Measurements from ENCODE around the gene GSTO2.
A peak's percentile ranks its signal among the peaks of the same experiment; 100 is the strongest.

The GSTO2 gene

DNA sequence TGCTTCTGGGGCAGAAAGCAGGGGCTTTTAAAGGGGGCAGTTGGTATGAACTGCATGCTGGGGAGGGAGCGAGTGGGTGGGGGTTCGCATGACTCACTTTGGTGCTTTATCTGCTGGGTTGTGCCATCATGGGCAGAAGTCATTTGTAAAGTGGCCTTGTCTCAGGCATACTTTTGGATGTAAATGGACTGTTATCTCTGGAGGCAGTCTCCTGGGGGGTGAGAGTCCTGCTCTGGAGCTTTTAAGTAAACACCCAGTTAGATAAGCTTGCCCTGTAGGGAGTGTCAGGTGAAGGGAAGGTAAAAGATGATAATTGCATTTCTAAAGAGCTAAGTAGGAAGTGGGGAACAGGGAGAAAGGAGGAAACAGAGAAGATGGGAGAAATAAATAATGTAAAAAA is 15.9 kb upstream of the GSTO2 start:
- no peak for DNase-seq (ENCODE audit: low read depth, low spot score)
- H3K27ac ChIP-seq: no peak overlapping the region

DNA sequence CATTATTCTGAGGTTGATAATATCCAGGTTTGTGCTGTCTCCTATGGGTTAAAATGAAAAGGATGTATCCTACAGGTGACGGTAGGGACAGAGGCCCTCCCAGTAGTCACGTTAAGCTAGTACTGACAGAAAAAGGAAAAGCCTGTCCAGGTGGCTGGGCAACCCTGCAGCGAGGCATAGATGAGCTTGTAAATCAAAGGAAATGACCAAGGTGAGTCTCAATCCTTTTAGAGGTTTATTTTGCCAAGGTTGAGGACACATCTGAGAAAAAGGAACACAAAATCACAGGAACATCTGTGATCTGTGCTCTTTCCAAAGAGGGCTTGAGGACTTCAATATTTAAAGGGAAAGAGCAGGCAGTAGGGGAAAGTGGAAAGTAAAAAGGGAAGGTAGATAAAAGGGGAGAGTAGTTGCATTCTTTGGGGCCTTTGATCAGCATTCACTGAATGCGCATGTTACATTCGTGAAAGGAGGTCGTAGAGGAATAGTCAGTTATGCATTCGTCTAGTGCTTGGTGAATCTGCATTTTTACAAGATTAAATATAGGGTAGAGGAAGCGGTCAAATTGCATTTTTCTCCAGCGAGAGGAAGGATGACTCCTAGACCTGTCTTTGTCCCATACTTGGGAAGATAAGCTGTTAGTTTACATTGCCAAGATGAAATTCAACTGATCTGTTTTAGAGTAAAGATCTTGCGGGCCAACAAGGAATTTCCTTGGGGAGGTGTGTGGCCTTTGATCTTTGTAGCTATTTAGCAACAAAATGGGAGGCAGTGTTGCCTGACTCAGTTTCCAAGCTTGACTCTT is 15.2 kb upstream of the GSTO2 start:
- no peak for DNase-seq (ENCODE audit: low read depth, low spot score)
- H3K27ac ChIP-seq: peak overlapping the region; percentile 96

GRCh38 chr10:104254493-104255310 is 14.3 kb upstream of the GSTO2 start, which contains the start of gene GSTO1:
Gene GSTO1, plus strand, starts transcription at chr10:104254892. Its CDS starts 37 bp downstream, at chr10:104254929.
- DNase-seq (ENCODE audit: low read depth, low spot score): no peak
- H3K27ac ChIP-seq: peak within 1 kb of the TSS; percentile 96

DNA sequence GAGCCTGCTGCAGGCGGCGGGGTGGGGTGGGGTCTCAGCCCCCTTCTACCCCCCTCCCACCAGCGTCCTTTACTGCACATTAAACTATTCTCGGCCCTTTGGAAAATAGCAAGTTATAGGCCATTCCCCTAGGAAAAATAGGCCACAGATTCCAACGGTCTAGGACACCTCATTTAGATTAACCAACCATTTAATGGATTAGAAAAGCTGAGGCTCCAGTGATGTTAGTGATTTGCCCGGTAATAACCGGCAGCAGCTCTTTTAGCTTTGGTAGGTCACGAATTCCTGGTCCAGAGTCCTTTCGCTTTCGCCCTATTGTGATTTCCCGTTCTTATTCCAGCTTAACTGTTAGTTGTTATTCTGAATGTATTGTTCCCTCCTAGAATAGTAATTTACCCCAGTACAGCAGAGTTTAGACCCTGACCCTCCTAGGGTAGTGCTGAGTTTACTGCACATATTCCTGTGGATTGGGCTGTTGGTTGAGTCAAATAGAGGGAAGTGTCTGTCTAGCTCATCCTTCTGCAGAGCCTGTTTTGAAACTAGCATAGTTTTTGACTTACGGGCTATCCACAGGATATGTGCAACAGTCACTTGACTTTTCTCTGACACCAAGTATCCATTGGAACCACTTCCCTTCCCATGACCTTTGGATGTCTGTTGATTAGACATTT is 13.5 kb upstream of the GSTO2 start:
- H3K27ac ChIP-seq: peak overlapping the region; percentile 96
- no peak for DNase-seq (ENCODE audit: low read depth, low spot score)

DNA sequence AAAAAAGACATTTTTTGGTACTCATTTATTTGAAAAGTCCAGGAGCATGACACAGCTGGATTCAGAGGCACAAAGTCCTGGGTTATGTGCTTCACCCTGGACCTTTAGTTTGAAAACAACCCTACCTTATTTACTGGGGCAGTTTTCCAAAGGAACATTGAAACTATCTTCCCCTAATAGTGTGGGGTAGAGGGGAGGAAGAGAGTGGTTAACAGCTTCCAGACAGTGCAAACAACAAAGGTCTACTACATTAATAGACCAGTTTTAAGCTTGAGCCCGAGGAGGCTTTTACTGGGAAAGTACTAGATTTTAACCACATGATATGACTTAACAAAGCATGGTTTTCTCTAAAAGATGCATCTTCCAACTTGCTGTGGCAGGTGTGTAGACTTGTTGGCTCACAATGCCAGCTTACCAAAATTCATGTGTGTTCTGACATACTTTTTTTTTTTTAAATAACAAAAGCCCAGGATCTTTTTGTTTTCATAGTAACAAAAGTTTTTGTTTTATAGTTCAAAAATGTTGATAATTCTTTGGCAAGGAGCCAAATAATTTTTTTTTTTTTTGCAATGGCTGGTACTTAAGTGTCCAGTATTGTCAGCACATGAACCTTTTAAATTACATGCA is 12.5 kb upstream of the GSTO2 start:
- H3K27ac ChIP-seq: peak overlapping the region; percentile 96
- DNase-seq (ENCODE audit: low read depth, low spot score): no peak

DNA sequence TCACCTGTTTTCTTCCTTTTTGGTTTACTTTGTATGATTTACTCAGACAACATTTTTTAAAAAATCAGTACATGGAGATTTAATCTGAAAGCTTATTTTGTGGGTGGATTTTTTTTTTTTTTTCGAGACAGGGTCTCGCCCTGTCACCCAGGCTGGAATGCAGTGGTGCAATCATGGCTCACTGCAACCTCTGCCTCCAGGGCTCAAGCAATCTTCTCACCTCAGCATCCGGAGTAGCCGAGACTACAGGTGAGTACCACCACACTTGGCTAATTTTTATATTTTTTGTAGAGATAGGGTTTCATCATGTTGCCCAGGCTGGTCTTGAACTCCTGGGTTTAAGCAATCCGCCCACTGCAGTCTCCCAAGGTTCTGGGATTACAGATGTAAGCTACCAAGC is 11.7 kb upstream of the GSTO2 start:
- DNase-seq (ENCODE audit: low read depth, low spot score): no peak
- H3K27ac ChIP-seq: peak overlapping the region; percentile 96

DNA sequence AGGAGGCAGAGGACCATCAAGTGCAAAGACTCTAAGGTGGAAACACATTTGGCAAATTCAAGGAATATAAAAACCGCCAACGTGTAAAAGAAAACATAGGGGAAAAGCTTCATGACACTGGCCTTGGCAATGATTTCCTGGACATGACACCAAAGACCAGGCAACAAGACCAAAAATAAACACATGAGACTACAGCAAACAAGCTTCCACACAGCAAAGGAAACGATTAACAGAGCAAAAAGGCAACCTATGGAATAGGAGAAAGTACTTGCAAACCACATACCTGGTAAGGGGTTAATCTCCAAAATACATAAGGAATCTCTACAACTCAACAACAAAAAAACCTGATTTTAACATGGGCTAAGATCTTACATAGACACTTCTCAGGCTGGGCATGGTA is 10.8 kb upstream of the GSTO2 start:
- no peak for DNase-seq (ENCODE audit: low read depth, low spot score)
- peak overlapping the region; percentile 96 for H3K27ac ChIP-seq

- DNase-seq (ENCODE audit: low read depth, low spot score): no peak
- H3K27ac ChIP-seq: peak overlapping the region; percentile 96
Observed at GRCh38 chr10:104259456-104259855, 9.5 kb upstream of the GSTO2 start.

DNA sequence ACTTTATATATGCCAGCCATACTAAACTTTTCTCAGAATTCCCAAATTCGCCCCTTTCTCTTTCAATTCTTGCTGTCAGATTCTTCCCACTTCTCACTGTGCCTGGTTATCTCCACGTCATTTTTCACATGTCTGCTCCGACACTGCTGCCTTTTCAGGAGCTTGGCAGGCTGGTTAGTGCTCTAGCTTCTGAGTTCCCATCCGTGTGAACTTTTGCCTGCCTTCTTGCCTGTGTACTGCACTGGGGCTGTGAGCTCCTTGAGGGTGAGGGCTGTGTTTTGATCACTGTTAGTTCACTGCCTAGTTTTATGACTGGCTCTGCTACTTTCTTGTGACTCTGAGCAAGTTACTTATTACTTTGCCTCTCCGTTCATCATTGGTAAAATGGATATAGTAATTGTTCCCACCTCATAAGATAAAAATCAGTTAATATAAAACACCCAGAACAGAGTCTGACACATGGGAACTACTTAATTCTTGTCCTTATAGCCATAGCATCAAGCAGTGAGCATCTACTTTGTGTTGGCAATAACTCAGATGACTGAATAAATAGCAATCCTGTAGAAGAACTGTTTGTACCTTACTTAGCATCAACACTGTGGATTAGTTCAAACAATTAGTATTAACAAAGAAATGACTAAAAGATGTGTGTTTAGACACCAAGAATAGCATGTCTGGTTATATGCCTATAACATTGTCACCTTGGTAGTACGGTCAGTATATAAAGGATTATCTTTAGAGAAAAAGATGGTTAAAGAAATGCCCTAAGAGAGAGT is 8.8 kb upstream of the GSTO2 start:
- peak overlapping the region; percentile 96 for H3K27ac ChIP-seq
- DNase-seq (ENCODE audit: low read depth, low spot score): no peak

DNA sequence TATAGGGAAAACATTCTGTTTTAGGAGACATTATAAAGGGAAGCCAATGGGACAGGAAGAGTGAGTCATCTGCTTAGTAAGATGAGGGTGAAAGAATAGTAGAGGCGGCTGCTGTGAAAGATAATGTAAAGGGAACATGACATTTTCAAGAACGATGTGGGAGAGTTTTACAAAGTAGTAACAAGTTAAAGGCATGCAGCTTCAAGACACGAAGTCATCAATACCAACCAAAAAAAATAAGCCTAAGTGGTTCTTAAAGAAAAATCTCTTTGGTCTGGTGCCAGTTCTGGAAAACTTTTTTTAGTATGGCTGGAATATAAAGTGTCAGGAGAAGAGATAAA is 8.2 kb upstream of the GSTO2 start:
- DNase-seq (ENCODE audit: low read depth, low spot score): no peak
- H3K27ac ChIP-seq: peak overlapping the region; percentile 96

DNA sequence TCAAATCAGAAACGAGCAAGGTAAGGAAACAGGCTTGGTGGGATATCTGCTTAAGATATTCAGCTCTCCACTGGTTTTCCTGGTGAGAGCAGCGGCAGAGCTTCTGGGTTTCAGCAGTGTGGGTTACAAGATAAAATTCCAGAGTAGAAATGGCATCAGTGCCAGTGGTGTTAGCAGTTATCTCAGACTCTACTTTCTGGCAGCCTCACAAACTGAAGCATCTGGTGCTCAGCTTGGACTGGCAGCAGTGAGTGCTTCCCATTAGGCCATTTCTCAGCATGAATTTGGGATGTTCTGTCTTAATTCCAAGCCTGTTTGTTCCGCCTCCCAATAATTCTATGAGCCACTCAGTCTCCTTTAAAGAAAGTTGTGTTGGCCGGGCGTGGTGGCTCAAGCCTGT is 6.9 kb upstream of the GSTO2 start:
- H3K27ac ChIP-seq: peak overlapping the region; percentile 96
- DNase-seq (ENCODE audit: low read depth, low spot score): no peak

- no peak for DNase-seq (ENCODE audit: low read depth, low spot score)
- no peak overlapping the region for H3K27ac ChIP-seq
Observed at GRCh38 chr10:104264783-104265182, 4.2 kb upstream of the GSTO2 start.

DNA sequence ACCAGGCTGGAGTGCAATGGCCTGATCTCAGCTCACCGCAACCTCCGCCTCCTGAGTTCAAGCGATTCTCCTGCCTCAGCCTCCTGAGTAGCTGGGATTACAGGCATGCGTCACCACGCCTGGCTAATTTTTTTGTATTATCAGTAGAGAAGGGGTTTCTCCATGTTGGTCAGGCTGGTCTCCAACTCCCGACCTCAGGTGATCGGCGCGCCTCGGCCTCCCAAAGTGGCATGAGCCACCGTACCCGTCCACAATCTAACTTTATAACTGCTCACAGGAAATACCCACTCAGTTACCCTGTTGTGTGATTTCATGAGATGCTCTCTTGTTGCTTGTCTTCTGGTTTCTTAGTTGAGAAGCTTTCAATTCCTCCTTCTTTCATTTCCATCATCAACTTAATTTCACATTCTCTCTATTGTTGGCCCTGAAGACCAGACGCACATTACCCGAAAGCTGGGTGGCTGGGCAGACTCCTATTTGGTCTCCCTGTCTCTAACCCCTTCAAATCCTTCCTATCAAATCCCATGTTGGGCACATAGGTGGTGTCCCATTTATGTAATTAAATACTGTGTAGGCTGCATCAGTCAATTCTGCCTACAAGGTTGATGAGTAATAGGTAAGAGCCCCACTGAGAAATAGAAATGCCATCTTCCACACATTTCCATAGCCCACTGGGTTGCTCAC is 1.1 kb upstream of the GSTO2 start:
- no peak for DNase-seq (ENCODE audit: low read depth, low spot score)
- H3K27ac ChIP-seq: peak overlapping the region; percentile 94

- peak overlapping the region; percentile 94 for H3K27ac ChIP-seq
- DNase-seq (ENCODE audit: low read depth, low spot score): no peak
Observed at GRCh38 chr10:104268405-104268712, 625 bp upstream of the GSTO2 start.

- no peak for DNase-seq (ENCODE audit: low read depth, low spot score)
- no peak overlapping the region for H3K27ac ChIP-seq
Observed at GRCh38 chr10:104273286-104273685, 4.3 kb downstream of the GSTO2 start.

- no peak overlapping the region for H3K27ac ChIP-seq
- DNase-seq (ENCODE audit: low read depth, low spot score): no peak
Observed at GRCh38 chr10:104273899-104274575, 5.1 kb downstream of the GSTO2 start.

DNA sequence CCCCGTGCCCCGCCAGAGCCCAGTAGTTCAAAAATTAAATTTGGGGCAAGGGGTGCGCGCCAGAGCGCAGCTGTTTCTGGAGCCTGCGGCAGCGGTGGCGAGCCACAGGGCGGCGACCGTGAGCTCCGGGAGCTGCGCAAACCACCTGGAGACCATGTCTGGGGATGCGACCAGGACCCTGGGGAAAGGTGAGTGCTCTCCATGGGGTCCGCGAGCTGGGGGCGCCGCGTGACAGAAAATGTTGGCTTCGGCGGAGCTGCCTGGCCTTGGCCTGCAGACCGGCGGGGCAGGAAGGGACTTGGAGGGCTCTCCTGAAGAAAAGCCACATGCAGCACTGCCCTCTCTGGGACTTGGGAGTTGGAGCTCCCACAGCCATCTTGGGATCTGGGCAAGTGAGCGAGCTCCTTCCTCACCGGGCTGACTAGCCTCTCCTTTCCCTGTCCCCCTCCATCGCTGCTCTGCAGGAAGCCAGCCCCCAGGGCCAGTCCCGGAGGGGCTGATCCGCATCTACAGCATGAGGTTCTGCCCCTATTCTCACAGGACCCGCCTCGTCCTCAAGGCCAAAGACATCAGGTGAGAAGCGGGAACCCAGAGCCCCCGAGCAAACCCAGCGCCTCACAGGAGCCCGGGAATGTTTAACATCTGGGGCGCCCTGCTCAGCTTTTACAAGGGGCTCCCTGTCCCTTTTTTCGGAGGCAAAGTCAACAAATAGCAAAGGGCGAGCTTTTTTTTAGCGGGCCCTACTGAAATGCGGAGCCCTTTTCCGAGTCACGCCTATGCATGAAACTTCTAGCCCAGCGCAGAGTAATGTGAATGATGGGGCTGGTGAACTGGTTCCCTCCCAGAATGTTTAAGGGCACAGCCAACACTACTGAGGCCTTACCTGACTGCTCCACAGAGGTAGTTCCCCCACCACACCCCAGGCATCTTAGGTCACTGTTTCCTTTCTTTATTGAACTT is 6.1 kb downstream of the GSTO2 start:
- H3K27ac ChIP-seq: peak overlapping the region; percentile 42
- no peak for DNase-seq (ENCODE audit: low read depth, low spot score)

DNA sequence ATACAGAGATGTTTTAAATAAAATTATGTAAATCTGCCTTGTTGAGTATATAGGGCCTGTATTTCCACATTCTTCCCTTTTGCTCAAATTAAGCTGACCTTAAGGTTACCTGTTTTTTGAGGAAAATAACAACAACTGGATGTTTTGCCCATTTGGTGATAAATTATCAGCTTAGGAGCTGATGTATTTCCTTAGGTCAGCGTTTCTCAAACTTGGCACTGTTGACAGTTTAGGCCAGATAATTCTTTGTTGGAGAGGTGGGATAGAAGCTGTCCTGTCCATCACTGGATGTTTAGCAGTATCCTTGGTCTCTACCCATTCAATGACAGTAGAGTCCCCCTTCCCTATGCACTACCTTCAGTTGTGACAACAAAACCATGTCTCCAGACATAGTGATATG is 7.2 kb downstream of the GSTO2 start:
- DNase-seq (ENCODE audit: low read depth, low spot score): no peak
- no peak overlapping the region for H3K27ac ChIP-seq
